ENCODE measurements around the gene GRIK1.

DNA sequence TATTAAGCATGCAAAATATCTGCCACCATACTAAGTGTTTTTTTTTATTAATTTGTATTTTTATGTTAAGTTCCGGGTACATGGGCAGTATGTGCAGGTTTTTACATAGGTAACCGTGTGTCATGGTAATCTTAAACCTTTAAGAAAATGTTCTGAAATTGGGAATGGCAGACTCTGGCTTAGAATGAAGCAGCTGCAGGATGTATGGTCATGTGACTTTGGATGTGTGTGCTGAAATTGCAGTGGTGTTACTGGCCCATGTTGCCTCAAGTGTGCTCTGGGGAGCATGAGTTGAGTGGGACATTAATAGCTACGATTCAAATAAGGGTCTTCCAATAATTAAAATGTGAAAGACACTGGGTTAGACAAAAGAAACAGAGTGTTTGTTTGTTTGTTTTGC is 6.7 kb downstream of the GRIK1 start:
- TF ChIP-seq EP300 (IDR thresholded peaks at IDR 0.05), result no peak
- TF ChIP-seq POLR2A (IDR thresholded peaks at IDR 0.05), result no peak
- TF ChIP-seq, protein P1, sequence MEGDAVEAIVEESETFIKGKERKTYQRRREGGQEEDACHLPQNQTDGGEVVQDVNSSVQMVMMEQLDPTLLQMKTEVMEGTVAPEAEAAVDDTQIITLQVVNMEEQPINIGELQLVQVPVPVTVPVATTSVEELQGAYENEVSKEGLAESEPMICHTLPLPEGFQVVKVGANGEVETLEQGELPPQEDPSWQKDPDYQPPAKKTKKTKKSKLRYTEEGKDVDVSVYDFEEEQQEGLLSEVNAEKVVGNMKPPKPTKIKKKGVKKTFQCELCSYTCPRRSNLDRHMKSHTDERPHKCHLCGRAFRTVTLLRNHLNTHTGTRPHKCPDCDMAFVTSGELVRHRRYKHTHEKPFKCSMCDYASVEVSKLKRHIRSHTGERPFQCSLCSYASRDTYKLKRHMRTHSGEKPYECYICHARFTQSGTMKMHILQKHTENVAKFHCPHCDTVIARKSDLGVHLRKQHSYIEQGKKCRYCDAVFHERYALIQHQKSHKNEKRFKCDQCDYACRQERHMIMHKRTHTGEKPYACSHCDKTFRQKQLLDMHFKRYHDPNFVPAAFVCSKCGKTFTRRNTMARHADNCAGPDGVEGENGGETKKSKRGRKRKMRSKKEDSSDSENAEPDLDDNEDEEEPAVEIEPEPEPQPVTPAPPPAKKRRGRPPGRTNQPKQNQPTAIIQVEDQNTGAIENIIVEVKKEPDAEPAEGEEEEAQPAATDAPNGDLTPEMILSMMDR (IDR thresholded peaks at IDR 0.05), result no peak

All from suprapubic skin (tissue), 3 donors.